Tongue (tissue), 2 donors: Measurements from ENCODE around the gene KRTAP5-6. TPM values are rescaled to one million over a fixed set of nuclear protein-coding genes. Genes with fewer than 3 reads are reported as not detected.

Experiments used
- DNase-seq: peaks from one replicate; pipeline ENCODE4 v3.0.0-alpha.2; 2015
- total RNA-seq: library from RNA; depleted of rRNA; stranded (reverse); fragments of >200 nt; gene quantifications from one replicate; pipeline ENCODE4 v1.2.3, GENCODE V29; 2014

KRTAP5-6 gene
- total RNA-seq, 1 donor from 2014 or later, result not detected

- no peak for DNase-seq
These were observed 5.5 kb downstream of the KRTAP5-6 start for GRCh38 chr11:1702506-1702905.

- DNase-seq, result no peak
These were observed 6.2 kb downstream of the KRTAP5-6 start for GRCh38 chr11:1703146-1703545.

GRCh38 chr11:1705126-1706052, 8.4 kb downstream of the KRTAP5-6 start:
- peak; percentile 50 for DNase-seq

- no peak for DNase-seq
These were observed 9.8 kb downstream of the KRTAP5-6 start for GRCh38 chr11:1706634-1707400.

GRCh38 chr11:1707751-1708150, 10.8 kb downstream of the KRTAP5-6 start:
- no peak for DNase-seq

GRCh38 chr11:1708716-1709115, 11.7 kb downstream of the KRTAP5-6 start:
- no peak for DNase-seq

- DNase-seq, result no peak
These were observed 18.2 kb downstream of the KRTAP5-6 start for GRCh38 chr11:1714908-1715885.

GRCh38 chr11:1717745-1718144, 20.8 kb downstream of the KRTAP5-6 start:
- peak; percentile 43 for DNase-seq

GRCh38 chr11:1718326-1718725, 21.3 kb downstream of the KRTAP5-6 start:
- no peak for DNase-seq

GRCh38 chr11:1719781-1720180, 22.8 kb downstream of the KRTAP5-6 start:
- no peak for DNase-seq

GRCh38 chr11:1727096-1727690, 30.2 kb downstream of the KRTAP5-6 start:
- no peak for DNase-seq

GRCh38 chr11:1727861-1728260, 30.9 kb downstream of the KRTAP5-6 start:
- no peak for DNase-seq

- no peak for DNase-seq
These were observed 31.3 kb downstream of the KRTAP5-6 start for GRCh38 chr11:1728301-1728700.

GRCh38 chr11:1728931-1729691, 32.1 kb downstream of the KRTAP5-6 start:
- no peak for DNase-seq

GRCh38 chr11:1729692-1730011, 32.7 kb downstream of the KRTAP5-6 start:
- DNase-seq, result no peak

- DNase-seq, result no peak
These were observed 33.1 kb downstream of the KRTAP5-6 start for GRCh38 chr11:1730059-1730629.

GRCh38 chr11:1731451-1732059, 34.6 kb downstream of the KRTAP5-6 start:
- no peak for DNase-seq

GRCh38 chr11:1732418-1733008, 35.5 kb downstream of the KRTAP5-6 start:
- DNase-seq, result no peak

GRCh38 chr11:1733009-1733715, 36.2 kb downstream of the KRTAP5-6 start:
- no peak for DNase-seq
